HFF-Myc (cell line): Measurements from ENCODE around the gene MYL10.

Source experiments
- DNase-seq: peaks from one replicate; pipeline ENCODE4 v3.0.0-alpha.2; 2011; ENCODE audit warnings: low read depth; ENCODE audit errors: extremely low read depth
- H3K4me3 ChIP-seq: replicated peaks from 2 replicates; pipeline ENCODE4 v1.5.1; 2011; ENCODE audit warnings: low read depth, mild to moderate bottlenecking, control low read depth, low read length
- CTCF ChIP-seq: IDR thresholded peaks from 2 replicates; pipeline ENCODE4 v1.5.1; 2012; ENCODE audit warnings: mild to moderate bottlenecking, low read depth, low read length, control low read depth; ENCODE audit errors: missing control alignments

MYL10 gene

DNA sequence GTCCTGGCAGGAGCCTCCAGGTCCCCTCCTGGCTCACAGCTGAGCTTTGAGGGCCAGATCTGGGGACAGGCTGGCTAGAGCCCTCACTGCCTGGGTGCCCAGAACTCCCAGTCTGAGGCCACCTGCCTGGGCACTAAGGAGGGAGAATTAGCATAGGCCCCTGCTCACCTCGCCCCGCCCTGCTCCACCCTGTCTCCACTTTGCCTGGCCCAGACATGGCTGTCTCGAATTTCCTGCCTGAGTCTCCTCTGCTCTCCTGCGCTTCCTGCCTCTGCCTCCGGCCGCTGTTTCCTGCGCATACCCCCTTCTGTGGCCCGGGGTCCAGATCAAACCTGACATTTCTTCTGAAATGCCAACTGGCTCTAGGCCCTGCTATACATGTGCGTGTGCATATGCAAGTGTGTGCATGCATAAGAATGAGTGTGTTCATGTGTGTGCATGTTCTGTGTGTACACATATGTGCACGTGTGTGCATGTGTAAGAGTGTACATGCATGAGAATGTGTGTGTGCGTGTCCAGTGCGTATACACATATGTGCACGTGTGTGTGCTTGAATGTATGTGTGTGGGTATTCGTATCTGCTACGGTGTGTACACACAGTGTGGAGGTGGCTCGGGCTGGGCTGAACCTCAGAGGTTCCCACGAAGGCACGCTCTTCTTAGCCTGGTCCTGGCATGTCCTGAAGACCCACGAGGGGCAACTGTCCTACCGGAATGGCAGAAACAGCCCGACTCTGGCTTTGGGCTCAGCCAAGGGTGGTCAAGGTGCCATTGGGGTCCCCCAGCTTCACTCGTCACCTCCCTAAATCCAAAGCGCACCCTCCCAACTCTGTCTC, 64.9 kb downstream of the MYL10 start:
- no peak for DNase-seq
- TF ChIP-seq CTCF: no peak
- H3K4me3 ChIP-seq: no peak overlapping the region
